Activated naive CD4-positive, alpha-beta T cell treated with anti-CD3 and anti-CD28 coated beads, Interleukin-2, amount 10 ng/mL, durations not matched to agents 7 days and 5 days (primary cell): ENCODE measurements around the gene GNAL.
A peak's percentile ranks its signal among the peaks of the same experiment; 100 is the strongest.
"Not testable (repeated sequence)": the region's sequence is repeated elsewhere in the genome, so short reads cannot be mapped to it uniquely, and the experiment has no call there.

Experiments
- CTCF ChIA-PET: fragments of 350-600 bp; sonication (Branson Sonifier 250); formaldehyde crosslinking; loops from one replicate; lab custom pipeline; 2021; ENCODE audit warnings: antibody characterized with exemption; lab: Charles Lee
- DNase-seq: peaks from one replicate; pipeline ENCODE4 v3.0.0-alpha.2; 2020
- H3K27ac Mint-ChIP-seq: one replicate; pipeline ENCODE4 v1.8.0; 2021; ENCODE audit warnings: mild to moderate bottlenecking, moderate library complexity, mixed read lengths
- H3K27me3 Mint-ChIP-seq: one replicate; pipeline ENCODE4 v1.8.0; 2021; ENCODE audit warnings: mild to moderate bottlenecking, mixed read lengths
- H3K36me3 Mint-ChIP-seq: one replicate; pipeline ENCODE4 v1.8.0; 2021; ENCODE audit warnings: mixed read lengths
- H3K4me1 Mint-ChIP-seq: one replicate; pipeline ENCODE4 v1.8.0; 2021; ENCODE audit warnings: mixed read lengths
- H3K4me3 Mint-ChIP-seq: one replicate; pipeline ENCODE4 v1.8.0; 2021; ENCODE audit warnings: mild to moderate bottlenecking, moderate library complexity, mixed read lengths
- H3K9me3 Mint-ChIP-seq: one replicate; pipeline ENCODE4 v1.8.0; 2021; ENCODE audit warnings: mixed read lengths

Gene GNAL

GRCh38 chr18:11888726-11889125, 199.7 kb downstream of the GNAL start:
- Mint-ChIP-seq H3K36me3 (peaks cover 28% of the 10 kb centered on the region), H3K27ac (no peak overlapping the region), H3K4me1 (no peaks in the 10 kb centered on the region), H3K4me3 (no peak overlapping the region), H3K27me3 (no peaks in the 10 kb centered on the region), H3K9me3 (no peaks in the 10 kb centered on the region)
- no peak for DNase-seq
- CTCF ChIA-PET = no interaction called here

- CTCF ChIA-PET = no interaction called here
- H3K27me3 Mint-ChIP-seq = no peaks in the 10 kb centered on the region
- H3K27ac Mint-ChIP-seq = no peak overlapping the region
- H3K4me1 Mint-ChIP-seq = no peaks in the 10 kb centered on the region
- H3K4me3 Mint-ChIP-seq = no peak overlapping the region
- H3K36me3 Mint-ChIP-seq = peaks cover 28% of the 10 kb centered on the region
- H3K9me3 Mint-ChIP-seq = no peaks in the 10 kb centered on the region
- DNase-seq = no peak
Observed at GRCh38 chr18:11889284-11889683, 200.2 kb downstream of the GNAL start.

- H3K36me3 Mint-ChIP-seq = peaks cover 29% of the 10 kb centered on the region
- CTCF ChIA-PET = interaction anchor here (0.7 kb wide), 1 partner anchor 9 kb away, joined by 3 read pairs; no protein-coding TSS in a partner anchor
- peak overlapping the region; percentile 55 for H3K27ac Mint-ChIP-seq
- no peaks in the 10 kb centered on the region for H3K9me3 Mint-ChIP-seq
- H3K27me3 Mint-ChIP-seq = no peaks in the 10 kb centered on the region
- H3K4me1 Mint-ChIP-seq = no peaks in the 10 kb centered on the region
- H3K4me3 Mint-ChIP-seq = no peak overlapping the region
- DNase-seq = no peak
Observed at GRCh38 chr18:11891737-11892136, 202.7 kb downstream of the GNAL start.

GRCh38 chr18:11892438-11892837, 203.4 kb downstream of the GNAL start:
- DNase-seq, H3K27ac Mint-ChIP-seq, H3K4me1 Mint-ChIP-seq, H3K9me3 Mint-ChIP-seq, H3K27me3 Mint-ChIP-seq, H3K4me3 Mint-ChIP-seq: not testable (repeated sequence)
- CTCF ChIA-PET = interaction anchor here (0.7 kb wide), 1 partner anchor 10 kb away, joined by 3 read pairs; no protein-coding TSS in a partner anchor
- H3K36me3 Mint-ChIP-seq = peaks cover 31% of the 10 kb centered on the region

GRCh38 chr18:11897781-11898180, 208.7 kb downstream of the GNAL start:
- H3K9me3 Mint-ChIP-seq = no peaks in the 10 kb centered on the region
- CTCF ChIA-PET = no interaction called here
- H3K4me3 Mint-ChIP-seq = no peak overlapping the region
- H3K27me3 Mint-ChIP-seq = no peaks in the 10 kb centered on the region
- DNase-seq = no peak
- peaks cover 41% of the 10 kb centered on the region for H3K36me3 Mint-ChIP-seq
- no peak overlapping the region for H3K27ac Mint-ChIP-seq
- no peaks in the 10 kb centered on the region for H3K4me1 Mint-ChIP-seq

GRCh38 chr18:11899063-11899462, 210.0 kb downstream of the GNAL start:
- CTCF ChIA-PET = interaction anchor here (0.9 kb wide), 1 partner anchor 52 kb away, joined by 3 read pairs; no protein-coding TSS in a partner anchor
- Mint-ChIP-seq H3K4me3 (no peak overlapping the region), H3K4me1 (no peaks in the 10 kb centered on the region), H3K36me3 (peaks cover 43% of the 10 kb centered on the region), H3K27ac (no peak overlapping the region), H3K27me3 (no peaks in the 10 kb centered on the region), H3K9me3 (no peaks in the 10 kb centered on the region)
- no peak for DNase-seq

GRCh38 chr18:11901826-11902438, 212.9 kb downstream of the GNAL start:
- peaks cover 35% of the 10 kb centered on the region for H3K36me3 Mint-ChIP-seq
- H3K4me1 Mint-ChIP-seq = peaks cover 11% of the 10 kb centered on the region
- CTCF ChIA-PET = no interaction called here
- H3K27ac Mint-ChIP-seq = no peak overlapping the region
- no peak overlapping the region for H3K4me3 Mint-ChIP-seq
- H3K9me3 Mint-ChIP-seq = no peaks in the 10 kb centered on the region
- no peaks in the 10 kb centered on the region for H3K27me3 Mint-ChIP-seq
- no peak for DNase-seq

- Mint-ChIP-seq H3K36me3 (peaks cover 30% of the 10 kb centered on the region), H3K27ac (no peak overlapping the region), H3K27me3 (no peaks in the 10 kb centered on the region), H3K9me3 (no peaks in the 10 kb centered on the region), H3K4me1 (peaks cover 18% of the 10 kb centered on the region), H3K4me3 (no peak overlapping the region)
- DNase-seq = no peak
- CTCF ChIA-PET = no interaction called here
Observed at GRCh38 chr18:11902522-11903292, 213.6 kb downstream of the GNAL start.

GRCh38 chr18:11905613-11906012, 216.5 kb downstream of the GNAL start:
- no peak overlapping the region for H3K4me3 Mint-ChIP-seq
- DNase-seq = no peak
- no peaks in the 10 kb centered on the region for H3K9me3 Mint-ChIP-seq
- CTCF ChIA-PET = interaction anchor here (1.0 to 1.1 kb wide), 2 partner anchors 32 to 89 kb away, joined by 3 read pairs; no protein-coding TSS in a partner anchor
- no peaks in the 10 kb centered on the region for H3K27me3 Mint-ChIP-seq
- peak overlapping the region; percentile 64 for H3K27ac Mint-ChIP-seq
- H3K4me1 Mint-ChIP-seq = peaks cover 29% of the 10 kb centered on the region
- peaks cover 22% of the 10 kb centered on the region for H3K36me3 Mint-ChIP-seq

GRCh38 chr18:11906176-11906575, 217.1 kb downstream of the GNAL start:
- Mint-ChIP-seq H3K27ac (peak overlapping the region; percentile 33), H3K36me3 (peaks cover 22% of the 10 kb centered on the region), H3K27me3 (no peaks in the 10 kb centered on the region), H3K4me3 (no peak overlapping the region), H3K4me1 (peaks cover 29% of the 10 kb centered on the region), H3K9me3 (no peaks in the 10 kb centered on the region)
- CTCF ChIA-PET = interaction anchor here (1.1 kb wide), 1 partner anchor 31 kb away, joined by 3 read pairs; no protein-coding TSS in a partner anchor
- no peak for DNase-seq

- no peak for DNase-seq
- Mint-ChIP-seq H3K9me3 (no peaks in the 10 kb centered on the region), H3K27me3 (no peaks in the 10 kb centered on the region), H3K36me3 (peaks cover 15% of the 10 kb centered on the region), H3K27ac (peak overlapping the region; percentile 91), H3K4me1 (peaks cover 29% of the 10 kb centered on the region), H3K4me3 (peak overlapping the region; percentile 87)
- CTCF ChIA-PET = no interaction called here
Observed at GRCh38 chr18:11906926-11907874, 218.1 kb downstream of the GNAL start.

- peak; percentile 90 for DNase-seq
- peak within 1 kb of the TSS; percentile 87 for H3K4me3 Mint-ChIP-seq
- no peaks in the 10 kb centered on the region for H3K9me3 Mint-ChIP-seq
- H3K27me3 Mint-ChIP-seq = no peaks in the 10 kb centered on the region
- H3K27ac Mint-ChIP-seq = peak within 1 kb of the TSS; percentile 91
- peaks cover 29% of the 10 kb centered on the region for H3K4me1 Mint-ChIP-seq
- CTCF ChIA-PET = interaction anchor here (1.1 kb wide), 1 partner anchor 29 kb away, joined by 5 read pairs; no protein-coding TSS in a partner anchor
- H3K36me3 Mint-ChIP-seq = peaks cover 13% of the 10 kb centered on the region
Observed at GRCh38 chr18:11908182-11909060, 219.4 kb downstream of the GNAL start, which contains the start of gene MPPE1. Gene MPPE1, minus strand, starts transcription at chr18:11908317. Its CDS starts 11,053 bp downstream, at chr18:11897264.

GRCh38 chr18:11909061-11909455, 220.0 kb downstream of the GNAL start:
- Mint-ChIP-seq H3K9me3 (no peaks in the 10 kb centered on the region), H3K27me3 (no peaks in the 10 kb centered on the region), H3K27ac (peak overlapping the region; percentile 91), H3K4me3 (peak overlapping the region; percentile 84), H3K4me1 (peaks cover 29% of the 10 kb centered on the region), H3K36me3 (peaks cover 8% of the 10 kb centered on the region)
- no peak for DNase-seq
- CTCF ChIA-PET = interaction anchor here (1.1 kb wide), 1 partner anchor 29 kb away, joined by 5 read pairs; no protein-coding TSS in a partner anchor
